ENCODE measurements around the gene SAP25. TPM values are rescaled to one million over a fixed set of nuclear protein-coding genes. Genes with fewer than 3 reads are reported as not detected.

The SAP25 gene
- total RNA-seq, 6 donors from 2014 or later: 1.2 to 18.9 (median 12.7) TPM

GRCh38 chr7:100599911-100600729 lies 26.4 kb upstream of the SAP25 start:
- Histone ChIP-seq H3K36me3 (no peaks in the 10 kb centered on the region), H3K4me3 (no peak overlapping the region), H3K4me1 (peaks cover 8 to 33% (median 23%) of the 10 kb centered on the region in 4 donors), H3K27ac (no peak overlapping the region), H3K9me3 (no peaks in the 10 kb centered on the region), H3K27me3 (no peaks in the 10 kb centered on the region)
- DNase-seq (no peak), ATAC-seq (ENCODE audit: low FRiP score in 2 of 2) (no peak)
- 76 to 81% methylated on average over 11 to 13 of the region's 18 CpGs for WGBS, 2 donors
- TF ChIP-seq EP300 (IDR thresholded peaks at IDR 0.05) (no peak), POLR2A (IDR thresholded peaks at IDR 0.05) (no peak), POLR2AphosphoS5 (IDR thresholded peaks at IDR 0.05) (no peak), CTCF (IDR thresholded peaks at IDR 0.05) (no peak)

GRCh38 chr7:100598425-100598824 lies 24.7 kb upstream of the SAP25 start:
- DNase-seq (no peak), ATAC-seq (ENCODE audit: low FRiP score in 2 of 2) (no peak)
- TF ChIP-seq EP300 (IDR thresholded peaks at IDR 0.05): no peak
- WGBS, 2 donors: 89 to 93% methylated on average over 4 of the region's 4 CpGs
- Histone ChIP-seq H3K9me3 (no peaks in the 10 kb centered on the region), H3K4me1 (peaks cover 0 to 16% (median 10%) of the 10 kb centered on the region in 4 donors), H3K27me3 (no peaks in the 10 kb centered on the region), H3K27ac (no peak overlapping the region), H3K4me3 (no peak overlapping the region), H3K36me3 (no peaks in the 10 kb centered on the region)

- Histone ChIP-seq H3K36me3 (no peaks in the 10 kb centered on the region), H3K9me3 (no peaks in the 10 kb centered on the region), H3K4me1 (peaks cover 0 to 5% (median 2%) of the 10 kb centered on the region in 4 donors), H3K27ac (no peak overlapping the region), H3K4me3 (no peak overlapping the region), H3K27me3 (no peaks in the 10 kb centered on the region)
- DNase-seq: no peak
- 96 to 98% methylated on average over 7 of the region's 7 CpGs for WGBS, 2 donors
- no peak for TF ChIP-seq POLR2A (IDR thresholded peaks at IDR 0.05)
- TF ChIP-seq EP300 (IDR thresholded peaks at IDR 0.05): no peak
- TF ChIP-seq POLR2AphosphoS5 (IDR thresholded peaks at IDR 0.05): no peak
- no peak for TF ChIP-seq CTCF (IDR thresholded peaks at IDR 0.05)
- ATAC-seq (ENCODE audit: low FRiP score in 2 of 2): no peak
These were observed 21.5 kb upstream of the SAP25 start for GRCh38 chr7:100595188-100595587.

- no peaks in the 10 kb centered on the region for H3K36me3 ChIP-seq
- no peaks in the 10 kb centered on the region for H3K9me3 ChIP-seq
- H3K4me3 ChIP-seq: no peak overlapping the region
- no peaks in the 10 kb centered on the region for H3K27me3 ChIP-seq
- H3K4me1 ChIP-seq: peaks cover 0 to 17% (median 11%) of the 10 kb centered on the region in 4 donors
- 94 to 96% methylated on average over 17 of the region's 17 CpGs for WGBS, 2 donors
- H3K27ac ChIP-seq: no peak overlapping the region
- no peak for TF ChIP-seq EP300 (IDR thresholded peaks at IDR 0.05)
- no peak for TF ChIP-seq POLR2AphosphoS5 (IDR thresholded peaks at IDR 0.05)
- no peak for TF ChIP-seq POLR2A (IDR thresholded peaks at IDR 0.05)
- no peak for TF ChIP-seq CTCF (IDR thresholded peaks at IDR 0.05)
- DNase-seq: no peak
- no peak for ATAC-seq (ENCODE audit: low FRiP score in 2 of 2)
These were observed 17.9 kb upstream of the SAP25 start for GRCh38 chr7:100591596-100591995.

GRCh38 chr7:100590077-100590737 lies 16.5 kb upstream of the SAP25 start:
- DNase-seq (no peak), ATAC-seq (ENCODE audit: low FRiP score in 2 of 2) (no peak)
- Histone ChIP-seq H3K9me3 (no peaks in the 10 kb centered on the region), H3K4me1 (peaks cover under 1 to 19% (median 12%) of the 10 kb centered on the region in 4 donors), H3K27ac (peak overlapping the region in 2 of 4 donors; percentile 4 to 22), H3K27me3 (no peaks in the 10 kb centered on the region), H3K36me3 (no peaks in the 10 kb centered on the region), H3K4me3 (peak overlapping the region in 1 of 4 donors; percentile 3)
- TF ChIP-seq POLR2AphosphoS5 (IDR thresholded peaks at IDR 0.05) (no peak), EP300 (IDR thresholded peaks at IDR 0.05) (no peak), POLR2A (IDR thresholded peaks at IDR 0.05) (no peak), CTCF (IDR thresholded peaks at IDR 0.05) (no peak)
- 30 to 33% methylated on average over 19 to 20 of the region's 20 CpGs for WGBS, 2 donors
